HG03571 (cell line): ENCODE data around the gene ASPRV1.

Experiments
- ATAC-seq: cut with Tn5 transposase; IDR thresholded peaks from one replicate; pipeline ENCODE4 v1.9.1; 2021; ENCODE audit not compliant: unreplicated experiment

Gene ASPRV1

DNA sequence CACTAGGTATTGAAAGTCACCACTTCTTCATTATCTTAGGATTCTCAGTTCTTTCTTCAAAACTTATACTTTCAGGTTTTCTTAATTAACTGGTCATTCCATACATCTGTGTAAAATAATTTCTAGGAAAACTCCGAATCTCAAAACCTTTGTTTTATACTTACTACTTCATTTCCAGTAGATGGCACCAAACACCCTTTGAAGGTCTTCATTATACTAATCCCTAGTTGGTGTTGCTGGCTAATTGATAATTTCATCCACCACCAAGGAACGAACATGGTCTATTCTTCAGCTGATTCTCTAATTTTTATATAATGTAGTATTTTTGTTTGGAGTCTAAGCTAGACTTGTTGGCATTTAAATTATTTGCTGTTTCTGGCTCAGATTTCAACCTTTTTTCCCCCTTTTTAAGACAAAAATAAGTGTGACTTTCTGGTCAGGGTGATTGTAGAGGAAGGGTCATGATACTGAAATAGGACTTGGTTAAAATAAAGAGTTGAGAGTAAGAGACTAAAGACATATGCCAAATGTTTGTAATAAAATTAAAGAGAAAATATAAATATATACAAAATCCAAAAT, 49.4 kb downstream of the ASPRV1 start:
- no peak for ATAC-seq
